Small intestine (tissue), 7 donors: ENCODE data around the gene SSR3. TPM values are rescaled to one million over a fixed set of nuclear protein-coding genes. Genes with fewer than 3 reads are reported as not detected.
"Not testable (repeated sequence)": the region's sequence is repeated elsewhere in the genome, so short reads cannot be mapped to it uniquely, and the experiment has no call there.

ENCODE experiments used
- DNase-seq, 2 donors: peaks; one replicate each; pipeline versions ENCODE4 v3.0.0 to v3.0.0-alpha.2; 2013
- FAIRE-seq: peaks from 2 replicates; lab custom pipeline; 2012; peaks lifted over from hg19 to GRCh38; lab: Jason Lieb, UNC
- H3K27ac ChIP-seq, 3 donors: one replicate each; pipeline ENCODE4 v1.5.1; 2013; ENCODE audit warnings: low read length in 2 of 3, mild to moderate bottlenecking in 2 of 3, control low read depth in 1 of 3, inconsistent platforms in 1 of 3, low read depth in 1 of 3, moderate library complexity in 1 of 3
- H3K27me3 ChIP-seq, 3 donors: one replicate each; pipeline ENCODE4 v1.6.1; 2013; ENCODE audit warnings: low read length in 3 of 3, inconsistent platforms in 1 of 3; ENCODE audit not compliant: control insufficient read depth in 3 of 3, insufficient read depth in 3 of 3
- H3K36me3 ChIP-seq, 3 donors: one replicate each; pipeline ENCODE4 v1.6.1; 2013; ENCODE audit warnings: low read length in 3 of 3, inconsistent platforms in 1 of 3, low read depth in 1 of 3, mild to moderate bottlenecking in 1 of 3, moderate library complexity in 1 of 3; ENCODE audit not compliant: control insufficient read depth in 3 of 3, insufficient read depth in 2 of 3
- H3K4me1 ChIP-seq, 3 donors: one replicate each; pipeline ENCODE4 v1.6.1; 2013; ENCODE audit warnings: low read length in 2 of 3, inconsistent platforms in 1 of 3, low read depth in 1 of 3, mild to moderate bottlenecking in 1 of 3, moderate library complexity in 1 of 3; ENCODE audit not compliant: control insufficient read depth in 3 of 3, insufficient read depth in 2 of 3
- H3K4me3 ChIP-seq, 3 donors: one replicate each; pipeline ENCODE4 v1.5.1; 2013; ENCODE audit warnings: low read length in 3 of 3, control low read depth in 1 of 3, inconsistent platforms in 1 of 3, low read depth in 1 of 3, mild to moderate bottlenecking in 1 of 3, moderate library complexity in 1 of 3
- H3K9me3 ChIP-seq, 2 donors: one replicate each; pipeline ENCODE4 v1.6.1; 2013; ENCODE audit warnings: low read depth in 1 of 2, low read length in 1 of 2; ENCODE audit not compliant: control insufficient read depth in 2 of 2, insufficient read depth in 1 of 2
- WGBS, 3 donors: extraction: QIAGEN DNeasy Blood & Tissue Kit; methylation state at CpG; one replicate each; pipeline ENCODE4 v1.1.7; 2013; 5-methylcytosine and 5-hydroxymethylcytosine counted together
- polyA plus RNA-seq, 4 donors: library from polyadenylated mRNA; stranded (reverse) in 3 of 4; unstranded in 1 of 4; fragments of 200-250 nt in 3 of 4; fragments of 120-200 nt in 1 of 4; gene quantifications; one replicate each; pipeline versions ENCODE4 v1.2.1 to v1.2.3, GENCODE V29; 2013
- donor health status: healthy with polysubstance abuse.
- donor health status: control.
- donor health status: control.
- donor health status: Bipolar disorder and iron deficiency.
- donor health status: healthy.

The SSR3 gene
- polyA plus RNA-seq, 4 donors, result 31.3 to 143 (median 99.9) TPM

DNA sequence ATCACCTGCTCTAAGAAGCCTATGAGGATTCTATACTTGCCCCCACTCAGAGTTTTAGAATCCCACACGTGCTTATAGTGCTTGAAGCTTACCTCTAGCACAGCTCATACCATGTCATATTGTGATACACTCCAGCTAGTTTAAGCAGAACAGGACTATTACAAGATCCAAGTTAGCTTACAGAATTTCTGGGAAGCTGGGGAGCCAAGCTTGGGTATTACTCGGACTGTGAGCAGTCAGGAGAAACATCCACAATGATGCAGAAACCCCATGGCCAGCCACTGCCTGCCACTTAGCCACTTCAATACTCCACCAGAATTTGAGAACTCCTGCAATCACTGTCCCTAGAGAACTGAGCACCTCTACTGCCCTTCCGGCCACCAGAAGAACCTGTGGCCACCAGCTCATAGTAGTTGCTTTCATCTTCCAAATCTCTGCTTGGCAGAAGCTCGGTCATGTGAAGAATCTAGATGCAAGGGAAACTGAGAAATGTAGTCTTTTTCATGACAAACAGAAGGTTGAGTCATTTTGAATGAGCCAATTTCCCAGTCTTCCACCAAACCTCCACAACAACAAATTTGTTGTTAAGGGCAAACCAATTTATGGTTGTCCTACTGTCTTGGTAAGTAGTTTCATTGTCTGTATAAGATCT is 27.7 kb upstream of the SSR3 start:
- 81 to 87% (median 87%) methylated on average over 4 of the region's 4 CpGs for WGBS, 3 donors
- DNase-seq (no peak), FAIRE-seq (no peak)
- Histone ChIP-seq H3K9me3 (no peaks in the 10 kb centered on the region), H3K4me3 (no peak overlapping the region), H3K4me1 (no peaks in the 10 kb centered on the region), H3K36me3 (no peaks in the 10 kb centered on the region), H3K27me3 (no peaks in the 10 kb centered on the region), H3K27ac (no peak overlapping the region)

GRCh38 chr3:156581954-156582353 is 27.0 kb upstream of the SSR3 start:
- no peaks in the 10 kb centered on the region for H3K36me3 ChIP-seq
- DNase-seq, result no peak
- no peaks in the 10 kb centered on the region for H3K27me3 ChIP-seq
- no peak overlapping the region for H3K27ac ChIP-seq
- no peaks in the 10 kb centered on the region for H3K4me1 ChIP-seq
- FAIRE-seq, result no peak
- H3K4me3 ChIP-seq, result no peak overlapping the region
- H3K9me3 ChIP-seq, result no peaks in the 10 kb centered on the region

DNA sequence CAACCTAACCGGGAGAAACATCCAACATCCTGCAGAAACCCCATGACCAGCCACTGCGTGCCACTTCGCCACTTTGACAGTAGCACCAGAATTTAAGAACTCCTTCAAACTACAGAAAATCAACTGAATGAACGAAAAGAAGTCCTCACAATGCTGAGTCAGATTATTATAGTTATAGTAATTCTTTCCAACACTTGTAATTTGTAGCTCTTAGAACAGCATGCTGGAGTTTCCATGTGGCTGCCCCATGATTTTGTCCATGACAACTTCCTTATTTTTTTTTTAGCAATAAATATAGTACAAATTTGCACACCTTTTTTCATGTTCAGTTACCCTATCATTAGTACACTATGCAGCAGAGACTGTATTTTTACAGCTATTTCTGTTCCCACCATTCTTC is 26.1 kb upstream of the SSR3 start:
- Histone ChIP-seq H3K27me3 (no peaks in the 10 kb centered on the region), H3K4me1 (no peaks in the 10 kb centered on the region), H3K9me3 (no peaks in the 10 kb centered on the region), H3K4me3 (no peak overlapping the region), H3K36me3 (no peaks in the 10 kb centered on the region), H3K27ac (no peak overlapping the region)
- DNase-seq (no peak), FAIRE-seq (no peak)
- WGBS, 3 donors, result 92 to 96% (median 94%) methylated on average over 4 of the region's 4 CpGs

DNA sequence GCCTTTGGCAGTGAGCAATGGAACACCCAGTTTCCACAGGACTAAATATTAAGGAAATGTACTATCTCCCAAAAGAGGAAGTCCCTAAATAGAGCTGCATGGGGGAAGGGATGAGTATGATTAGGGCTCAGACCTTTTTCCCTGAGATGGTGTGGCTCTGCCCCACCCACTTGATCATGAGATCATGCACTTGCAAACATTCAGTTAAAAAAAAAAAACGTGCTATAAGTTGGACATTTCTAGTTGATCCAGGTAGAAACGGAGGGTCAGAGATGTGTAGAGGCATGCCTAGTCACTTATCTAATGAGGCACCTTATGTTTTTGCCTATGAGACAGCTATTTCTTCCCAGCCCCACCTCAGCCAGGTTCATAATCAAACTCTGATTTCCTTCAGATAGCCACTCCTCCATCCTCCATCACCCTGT is 24.5 kb upstream of the SSR3 start:
- Histone ChIP-seq H3K4me3 (no peak overlapping the region), H3K9me3 (no peaks in the 10 kb centered on the region), H3K4me1 (no peaks in the 10 kb centered on the region), H3K36me3 (no peaks in the 10 kb centered on the region), H3K27ac (no peak overlapping the region), H3K27me3 (no peaks in the 10 kb centered on the region)
- 46 to 56% (median 48%) methylated on average over 2 of the region's 2 CpGs for WGBS, 3 donors
- DNase-seq, result no peak
- no peak for FAIRE-seq

DNA sequence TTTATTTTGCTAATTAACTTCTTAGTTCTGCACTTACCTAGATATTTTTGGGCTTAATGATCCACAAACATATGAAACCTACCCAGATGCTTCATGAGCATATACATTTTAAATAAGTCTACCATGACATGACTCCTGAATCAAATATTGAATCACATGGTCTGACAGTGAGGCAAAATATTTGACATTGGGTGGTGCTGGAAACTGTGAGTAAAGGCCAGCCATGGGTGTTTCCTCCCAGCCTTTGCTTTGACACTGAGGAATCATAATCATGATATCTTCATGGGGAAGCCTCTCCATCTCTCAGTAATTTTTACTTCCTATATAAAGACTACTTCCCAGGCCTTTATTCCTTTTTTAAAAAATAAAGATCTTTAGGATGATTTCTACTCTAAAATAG is 22.8 kb upstream of the SSR3 start:
- FAIRE-seq (no peak), DNase-seq (no peak)
- Histone ChIP-seq H3K4me3 (no peak overlapping the region), H3K9me3 (no peaks in the 10 kb centered on the region), H3K4me1 (no peaks in the 10 kb centered on the region), H3K36me3 (no peaks in the 10 kb centered on the region), H3K27me3 (no peaks in the 10 kb centered on the region), H3K27ac (no peak overlapping the region)

DNA sequence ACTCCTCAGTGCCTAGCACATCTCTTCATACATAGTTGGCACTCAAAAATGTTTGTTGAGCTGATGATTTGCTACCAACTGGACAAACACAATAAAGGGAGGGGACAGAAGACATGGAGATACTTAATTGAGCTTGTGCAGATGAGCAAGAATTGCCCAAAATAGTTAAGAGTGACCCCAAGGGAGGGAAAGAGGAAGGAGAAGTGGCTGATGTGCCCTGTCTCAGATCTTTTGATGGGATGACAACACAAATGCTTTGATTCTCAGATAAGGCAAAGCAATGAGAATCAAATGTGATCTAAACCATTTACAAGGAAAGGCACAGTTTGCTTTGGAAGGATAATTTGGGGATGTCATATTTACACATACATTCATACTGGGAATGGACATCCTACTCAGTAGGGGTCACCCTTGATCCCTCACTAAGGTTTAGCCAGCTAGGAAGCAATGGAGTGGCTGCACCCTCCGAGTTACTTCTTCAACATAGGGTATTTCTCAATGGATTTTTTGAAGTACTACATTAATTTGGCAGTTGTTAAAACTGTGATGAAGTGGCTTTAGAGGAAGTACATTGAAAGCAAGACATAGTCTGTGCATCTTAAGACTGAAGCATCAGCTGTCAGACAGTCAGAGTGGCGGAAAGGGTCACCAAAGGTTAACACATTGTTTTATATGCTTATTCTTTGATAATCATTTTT is 21.9 kb upstream of the SSR3 start:
- no peak for DNase-seq
- no peaks in the 10 kb centered on the region for H3K27me3 ChIP-seq
- no peaks in the 10 kb centered on the region for H3K36me3 ChIP-seq
- H3K4me3 ChIP-seq, result no peak overlapping the region
- no peak overlapping the region for H3K27ac ChIP-seq
- WGBS, 3 donors, result 66 to 76% (median 68%) methylated on average over 2 of the region's 2 CpGs
- H3K4me1 ChIP-seq, result no peaks in the 10 kb centered on the region
- FAIRE-seq, result no peak
- no peaks in the 10 kb centered on the region for H3K9me3 ChIP-seq

GRCh38 chr3:156576051-156576450 is 21.1 kb upstream of the SSR3 start:
- 68 to 78% (median 73%) methylated on average over 2 of the region's 2 CpGs for WGBS, 3 donors
- no peaks in the 10 kb centered on the region for H3K27me3 ChIP-seq
- FAIRE-seq, result no peak

DNA sequence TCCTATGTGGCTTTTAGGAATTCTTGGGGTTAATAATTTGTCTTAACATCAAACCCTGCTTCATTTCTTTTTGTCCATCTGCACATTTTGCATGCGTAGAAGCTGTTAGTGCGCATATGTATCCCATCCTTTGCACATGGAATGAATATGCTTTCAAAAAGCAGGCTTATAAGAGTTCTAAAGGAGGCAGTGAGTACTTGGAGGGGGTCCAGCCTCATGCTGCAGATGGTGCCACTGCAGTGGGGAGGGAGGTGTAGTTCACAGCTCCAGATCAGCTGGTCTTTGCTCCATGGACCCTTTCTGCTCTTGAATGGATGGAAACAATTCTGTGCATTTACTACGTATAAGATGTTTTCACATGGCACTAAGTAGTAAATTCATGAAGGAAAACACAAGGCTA is 20.7 kb upstream of the SSR3 start:
- Histone ChIP-seq H3K9me3 (no peaks in the 10 kb centered on the region), H3K27me3 (no peaks in the 10 kb centered on the region), H3K4me1 (no peaks in the 10 kb centered on the region), H3K36me3 (no peaks in the 10 kb centered on the region), H3K27ac (no peak overlapping the region), H3K4me3 (no peak overlapping the region)
- DNase-seq (no peak), FAIRE-seq (no peak)
- WGBS, 3 donors, result 86 to 96% (median 93%) methylated on average over 3 of the region's 3 CpGs

More at GRCh38 chr3:156576051-156576450, 21.1 kb upstream of the SSR3 start:
- no peak for DNase-seq
- no peak overlapping the region for H3K27ac ChIP-seq
- H3K4me1 ChIP-seq, result no peaks in the 10 kb centered on the region
- H3K4me3 ChIP-seq, result no peak overlapping the region
- no peaks in the 10 kb centered on the region for H3K36me3 ChIP-seq
- no peaks in the 10 kb centered on the region for H3K9me3 ChIP-seq

DNA sequence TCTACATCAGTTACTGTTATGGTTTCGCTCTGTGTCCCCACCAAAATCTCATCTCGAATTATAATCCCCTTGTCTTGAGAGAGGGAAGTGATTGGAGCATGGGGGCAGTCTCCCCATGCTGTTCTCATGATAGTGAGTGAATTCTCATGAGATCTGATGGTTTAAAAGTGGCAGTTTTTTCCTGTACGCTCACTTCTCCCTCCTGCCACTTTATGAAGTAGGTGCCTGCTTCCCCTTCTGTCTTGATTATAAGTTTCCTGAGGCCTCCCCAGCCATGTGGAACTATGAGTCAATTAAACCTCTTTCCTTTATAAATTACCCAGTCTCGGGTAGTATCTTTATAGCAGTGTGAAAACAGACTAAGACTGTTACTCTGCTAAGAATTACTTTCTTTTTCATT is 15.0 kb upstream of the SSR3 start:
- not testable (repeated sequence) for H3K27ac ChIP-seq, H3K4me3 ChIP-seq, FAIRE-seq, H3K9me3 ChIP-seq, DNase-seq, H3K4me1 ChIP-seq, H3K27me3 ChIP-seq, H3K36me3 ChIP-seq
- 65 to 69% (median 65%) methylated on average over 4 of the region's 4 CpGs for WGBS, 3 donors
